Measurements from ENCODE around the gene KCNK4. TPM values are rescaled to one million over a fixed set of nuclear protein-coding genes. Genes with fewer than 3 reads are reported as not detected.

The KCNK4 gene
- total RNA-seq, 2 donors from 2014 or later, result not detected

- Histone ChIP-seq H3K9me3 (no peaks in the 10 kb centered on the region), H3K36me3 (no peaks in the 10 kb centered on the region), H3K4me3 (peak overlapping the region; percentile 6 to 42), H3K27me3 (no peaks in the 10 kb centered on the region), H3K27ac (peak overlapping the region; percentile 46 to 70), H3K4me1 (peaks cover 0 to 32% of the 10 kb centered on the region in 2 donors)
- peak; percentile 85 for DNase-seq (ENCODE audit: low spot score)
- TF ChIP-seq CTCF (IDR thresholded peaks at IDR 0.05), result peak; percentile 28 to 69
These were observed 51.0 kb downstream of the KCNK4 start for GRCh38 chr11:64341851-64342791.

DNA sequence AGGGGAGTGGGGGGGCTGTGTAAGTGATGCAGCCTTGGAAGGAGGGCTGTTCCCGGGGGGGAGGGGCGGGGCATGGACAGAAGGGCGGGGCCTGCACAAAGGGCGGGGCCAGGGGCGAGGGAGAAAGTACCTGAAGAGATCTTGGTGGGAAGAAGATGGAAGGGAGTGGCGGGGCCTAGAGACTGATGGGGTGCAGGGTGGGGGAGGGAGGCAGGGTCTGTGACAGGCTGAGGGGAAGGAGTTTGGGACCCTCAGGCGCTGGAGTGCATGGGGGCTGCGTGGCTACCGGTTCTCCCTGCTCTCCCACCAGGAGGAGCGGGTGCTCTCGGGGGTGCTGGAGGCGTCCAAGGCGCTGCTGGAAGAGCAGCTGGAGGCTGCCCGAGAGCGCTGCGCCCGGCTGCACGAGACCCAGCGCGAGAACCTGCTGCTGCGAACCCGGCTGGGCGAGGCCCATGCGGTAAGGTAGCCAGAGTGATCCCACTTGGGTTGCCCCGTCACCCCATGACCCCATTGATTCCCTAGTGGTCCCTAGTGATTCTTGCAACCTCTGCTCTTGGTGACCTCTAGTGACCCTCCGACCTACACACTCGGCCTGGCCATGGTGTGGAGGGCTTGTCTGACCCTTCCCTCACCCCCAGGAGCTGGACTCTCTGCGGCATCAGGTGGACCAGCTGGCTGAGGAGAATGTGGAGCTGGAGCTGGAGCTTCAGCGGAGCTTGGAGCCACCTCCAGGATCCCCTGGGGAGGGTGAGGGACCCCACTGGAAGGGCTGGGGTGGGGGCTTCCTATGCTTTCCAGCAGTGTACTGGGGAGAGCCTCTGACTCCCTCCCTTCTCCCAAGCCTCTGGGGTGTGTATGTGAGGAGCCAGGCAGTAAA lies 52.0 kb downstream of the KCNK4 start:
- no peak for DNase-seq (ENCODE audit: low spot score)
- Histone ChIP-seq H3K9me3 (no peaks in the 10 kb centered on the region), H3K27me3 (no peaks in the 10 kb centered on the region), H3K4me1 (peaks cover 0 to 32% of the 10 kb centered on the region in 2 donors), H3K4me3 (peak overlapping the region; percentile 6 to 42), H3K27ac (peak overlapping the region; percentile 46 to 70), H3K36me3 (no peaks in the 10 kb centered on the region)
- TF ChIP-seq CTCF (IDR thresholded peaks at IDR 0.05), result no peak

DNA sequence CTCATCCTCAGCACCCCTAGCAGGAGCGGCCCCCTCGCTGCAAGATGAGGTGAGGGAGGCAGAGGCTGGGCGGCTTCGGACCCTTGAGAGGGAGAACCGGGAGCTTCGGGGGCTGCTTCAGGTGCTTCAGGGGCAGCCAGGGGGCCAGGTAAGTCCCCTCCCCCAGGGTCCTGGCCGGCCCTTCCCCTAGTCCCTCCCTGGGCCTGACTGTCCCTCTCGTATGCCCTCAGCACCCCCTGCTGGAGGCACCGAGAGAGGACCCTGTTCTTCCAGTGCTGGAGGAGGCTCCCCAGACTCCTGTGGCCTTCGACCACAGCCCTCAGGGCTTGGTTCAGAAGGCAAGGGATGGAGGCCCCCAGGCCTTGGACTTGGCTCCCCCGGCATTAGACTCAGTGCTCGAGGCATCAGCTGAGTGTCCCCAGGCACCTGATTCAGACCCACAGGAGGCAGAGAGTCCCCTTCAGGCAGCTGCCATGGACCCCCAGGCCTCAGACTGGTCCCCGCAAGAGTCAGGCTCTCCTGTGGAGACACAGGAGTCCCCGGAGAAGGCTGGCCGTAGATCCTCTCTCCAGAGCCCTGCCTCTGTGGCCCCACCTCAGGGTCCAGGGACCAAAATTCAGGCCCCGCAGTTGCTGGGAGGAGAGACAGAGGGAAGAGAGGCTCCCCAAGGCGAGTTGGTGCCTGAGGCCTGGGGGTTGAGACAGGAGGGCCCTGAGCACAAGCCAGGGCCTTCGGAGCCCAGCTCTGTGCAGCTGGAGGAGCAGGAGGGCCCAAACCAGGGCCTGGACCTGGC lies 52.9 kb downstream of the KCNK4 start:
- Histone ChIP-seq H3K36me3 (no peaks in the 10 kb centered on the region), H3K4me1 (peaks cover 0 to 32% of the 10 kb centered on the region in 2 donors), H3K4me3 (no peak overlapping the region), H3K9me3 (no peaks in the 10 kb centered on the region), H3K27ac (no peak overlapping the region), H3K27me3 (no peaks in the 10 kb centered on the region)
- no peak for DNase-seq (ENCODE audit: low spot score)
- peak in 1 of 2 donors; percentile 40 for TF ChIP-seq CTCF (IDR thresholded peaks at IDR 0.05)

DNA sequence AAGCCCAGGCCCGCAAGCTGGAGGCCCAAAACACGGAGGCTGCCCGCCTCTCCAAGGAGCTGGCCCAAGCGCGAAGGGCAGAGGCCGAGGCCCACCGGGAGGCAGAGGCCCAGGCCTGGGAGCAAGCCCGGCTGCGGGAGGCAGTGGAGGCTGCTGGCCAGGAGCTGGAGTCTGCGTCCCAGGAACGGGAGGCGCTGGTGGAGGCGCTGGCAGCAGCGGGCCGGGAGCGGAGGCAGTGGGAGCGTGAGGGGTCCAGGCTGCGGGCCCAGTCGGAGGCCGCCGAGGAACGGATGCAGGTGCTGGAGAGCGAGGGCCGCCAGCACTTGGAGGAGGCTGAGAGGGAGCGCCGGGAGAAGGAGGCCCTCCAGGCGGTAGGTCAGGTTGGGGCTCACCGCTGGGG lies 53.7 kb downstream of the KCNK4 start:
- Histone ChIP-seq H3K27ac (no peak overlapping the region), H3K4me1 (peaks cover 0 to 32% of the 10 kb centered on the region in 2 donors), H3K36me3 (no peaks in the 10 kb centered on the region)

More for the DNA sequence above, 53.7 kb downstream of the KCNK4 start:
- H3K27me3 ChIP-seq, result no peaks in the 10 kb centered on the region
- DNase-seq (ENCODE audit: low spot score), result no peak
- TF ChIP-seq CTCF (IDR thresholded peaks at IDR 0.05), result no peak
- H3K4me3 ChIP-seq, result no peak overlapping the region
- H3K9me3 ChIP-seq, result no peaks in the 10 kb centered on the region
